ENCODE results near the gene RITA1. TPM values are rescaled to one million over a fixed set of nuclear protein-coding genes. Genes with fewer than 3 reads are reported as not detected.

RITA1 gene
- total RNA-seq, 1 experiment from 2014 or later = 33.6 TPM

- no peaks in the 10 kb centered on the region for H3K27me3 ChIP-seq (replicated peaks; ENCODE audit: control insufficient read depth, insufficient read depth, low read length)
- peaks cover 38% of the 10 kb centered on the region for H3K4me1 Mint-ChIP-seq (ENCODE audit: low read depth, unreplicated experiment)
- H3K9me3 ChIP-seq = no peaks in the 10 kb centered on the region
- TF ChIP-seq, protein P1, sequence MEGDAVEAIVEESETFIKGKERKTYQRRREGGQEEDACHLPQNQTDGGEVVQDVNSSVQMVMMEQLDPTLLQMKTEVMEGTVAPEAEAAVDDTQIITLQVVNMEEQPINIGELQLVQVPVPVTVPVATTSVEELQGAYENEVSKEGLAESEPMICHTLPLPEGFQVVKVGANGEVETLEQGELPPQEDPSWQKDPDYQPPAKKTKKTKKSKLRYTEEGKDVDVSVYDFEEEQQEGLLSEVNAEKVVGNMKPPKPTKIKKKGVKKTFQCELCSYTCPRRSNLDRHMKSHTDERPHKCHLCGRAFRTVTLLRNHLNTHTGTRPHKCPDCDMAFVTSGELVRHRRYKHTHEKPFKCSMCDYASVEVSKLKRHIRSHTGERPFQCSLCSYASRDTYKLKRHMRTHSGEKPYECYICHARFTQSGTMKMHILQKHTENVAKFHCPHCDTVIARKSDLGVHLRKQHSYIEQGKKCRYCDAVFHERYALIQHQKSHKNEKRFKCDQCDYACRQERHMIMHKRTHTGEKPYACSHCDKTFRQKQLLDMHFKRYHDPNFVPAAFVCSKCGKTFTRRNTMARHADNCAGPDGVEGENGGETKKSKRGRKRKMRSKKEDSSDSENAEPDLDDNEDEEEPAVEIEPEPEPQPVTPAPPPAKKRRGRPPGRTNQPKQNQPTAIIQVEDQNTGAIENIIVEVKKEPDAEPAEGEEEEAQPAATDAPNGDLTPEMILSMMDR (IDR thresholded peaks at IDR 0.05; ENCODE audit: insufficient read depth in 1 of 2, low read depth in 1 of 2, low read length in 1 of 2, severe bottlenecking in 1 of 2, unreplicated experiment in 1 of 2) = no peak
- peak overlapping the region; percentile 95 for H3K27ac Mint-ChIP-seq (ENCODE audit: unreplicated experiment)
- intact Hi-C loops (cut with micrococcal nuclease; ENCODE audit: unreplicated experiment) = loop anchor here (1.0 kb wide), 3 partner anchors 9 to 15 kb away; partner anchors contain the start of gene TPCN1
- peaks cover 64% of the 10 kb centered on the region for H3K4me1 ChIP-seq
- DNase-seq = peak; percentile 79 to 85
- no peaks in the 10 kb centered on the region for H3K27me3 Mint-ChIP-seq (ENCODE audit: insufficient read depth, unreplicated experiment)
- POLR2A ChIA-PET = interaction anchor here (0.5 to 2.2 kb wide), 7 partner anchors 9 to 105 kb away, joined by 3 to 38 read pairs (median 7); partner anchors contain the start of genes DDX54, RITA1, SLC8B1 and TPCN1
- no peak overlapping the region for H3K4me3 ChIP-seq (ENCODE audit: low read depth, low read length)
- H3K36me3 Mint-ChIP-seq (ENCODE audit: insufficient read depth, unreplicated experiment) = peaks cover 44% of the 10 kb centered on the region
- BruUV-seq (replicated peaks) = no TSS peak
- peaks cover 17% of the 10 kb centered on the region for H3K36me3 ChIP-seq (ENCODE audit: control insufficient read depth, insufficient read depth, low read length)
- H3K4me3 Mint-ChIP-seq (ENCODE audit: unreplicated experiment) = peak overlapping the region; percentile 47
- no peaks in the 10 kb centered on the region for H3K9me3 Mint-ChIP-seq (ENCODE audit: unreplicated experiment)
- CTCF ChIA-PET = interaction anchor here (0.8 to 1.1 kb wide), 2 partner anchors 15 to 33 kb away, joined by 9 to 17 read pairs; no protein-coding TSS in a partner anchor
Observed at GRCh38 chr12:113230315-113231234, 45.1 kb downstream of the RITA1 start.

GRCh38 chr12:113231235-113232088, 45.9 kb downstream of the RITA1 start:
- Mint-ChIP-seq H3K4me3 (ENCODE audit: unreplicated experiment) (no peak overlapping the region), H3K4me1 (ENCODE audit: low read depth, unreplicated experiment) (peaks cover 42% of the 10 kb centered on the region), H3K27me3 (ENCODE audit: insufficient read depth, unreplicated experiment) (no peaks in the 10 kb centered on the region), H3K36me3 (ENCODE audit: insufficient read depth, unreplicated experiment) (peaks cover 53% of the 10 kb centered on the region), H3K27ac (ENCODE audit: unreplicated experiment) (peak overlapping the region; percentile 95), H3K9me3 (ENCODE audit: unreplicated experiment) (no peaks in the 10 kb centered on the region)
- Histone ChIP-seq H3K9me3 (no peaks in the 10 kb centered on the region), H3K4me1 (peaks cover 64% of the 10 kb centered on the region), H3K36me3 (ENCODE audit: control insufficient read depth, insufficient read depth, low read length) (peaks cover 17% of the 10 kb centered on the region), H3K4me3 (ENCODE audit: low read depth, low read length) (no peak overlapping the region), H3K27me3 (replicated peaks; ENCODE audit: control insufficient read depth, insufficient read depth, low read length) (no peaks in the 10 kb centered on the region)
- POLR2A ChIA-PET = interaction anchor here (1.3 to 2.2 kb wide), 4 partner anchors 8 to 47 kb away, joined by 3 to 38 read pairs (median 24); partner anchors contain the start of genes DDX54, RITA1 and TPCN1
- TF ChIP-seq, protein P1 (IDR thresholded peaks at IDR 0.05; ENCODE audit: insufficient read depth in 1 of 2, low read depth in 1 of 2, low read length in 1 of 2, severe bottlenecking in 1 of 2, unreplicated experiment in 1 of 2) = no peak
- intact Hi-C loops (cut with micrococcal nuclease; ENCODE audit: unreplicated experiment) = no loop called here
- BruUV-seq (replicated peaks) = no TSS peak
- CTCF ChIA-PET = no interaction called here
- peak; percentile 53 to 84 for DNase-seq
